Spleen (tissue), 11 donors: Measurements from ENCODE around the gene GJA9. TPM values are rescaled to one million over a fixed set of nuclear protein-coding genes. Genes with fewer than 3 reads are reported as not detected.

Experiments used
- DNase-seq: peaks from one replicate; pipeline ENCODE4 v3.0.0-alpha.2; 2020
- H3K27ac ChIP-seq, 8 donors: fragments of 200-600 bp; sonication (generic) in 7 of 8; 1 replicate in 4 of 8; 2 replicates in 4 of 8; pipeline versions ENCODE4 v1.5.0 to v1.8.0; 2016 to 2021; ENCODE audit warnings: inconsistent platforms in 4 of 8, mild to moderate bottlenecking in 4 of 8, moderate library complexity in 1 of 8
- H3K27me3 ChIP-seq, 7 donors: fragments of 200-600 bp; sonication (generic) in 6 of 7; replicated peaks in 1 of 7; 1 replicate in 4 of 7; 2 replicates in 3 of 7; pipeline versions ENCODE4 v1.5.0 to v1.8.0; 2016 to 2021; ENCODE audit warnings: inconsistent platforms in 3 of 7, mild to moderate bottlenecking in 1 of 7
- H3K36me3 ChIP-seq, 6 donors: fragments of 200-600 bp; sonication (generic) in 5 of 6; 1 replicate in 4 of 6; 2 replicates in 2 of 6; pipeline versions ENCODE4 v1.5.0 to v1.8.0; 2016 to 2021; ENCODE audit warnings: inconsistent platforms in 2 of 6
- H3K4me1 ChIP-seq, 6 donors: fragments of 200-600 bp; sonication (generic) in 5 of 6; 1 replicate in 3 of 6; 2 replicates in 3 of 6; pipeline versions ENCODE4 v1.5.0 to v1.8.0; 2016 to 2021; ENCODE audit warnings: inconsistent platforms in 3 of 6
- H3K4me3 ChIP-seq, 8 donors: fragments of 200-600 bp; sonication (generic) in 7 of 8; 1 replicate in 4 of 8; 2 replicates in 4 of 8; pipeline versions ENCODE4 v1.5.0 to v1.8.0; 2016 to 2021; ENCODE audit warnings: inconsistent platforms in 4 of 8, mild to moderate bottlenecking in 4 of 8, moderate library complexity in 2 of 8
- H3K9me3 ChIP-seq, 8 donors: fragments of 200-600 bp; sonication (generic) in 7 of 8; 1 replicate in 4 of 8; 2 replicates in 4 of 8; pipeline versions ENCODE4 v1.5.0 to v1.8.0; 2016 to 2021; ENCODE audit warnings: inconsistent platforms in 4 of 8
- CTCF ChIP-seq, 11 experiments: fragments of 200-600 bp in 7 of 11; fragments of 450-650 bp in 4 of 11; sonication (generic) in 4 of 11; IDR thresholded peaks in 8 of 11; conservative IDR thresholded peaks in 3 of 11; 1 replicate in 7 of 11; 2 replicates in 4 of 11; pipeline versions ENCODE4 v1.4.0 to v1.8.0; 2016 to 2021; ENCODE audit warnings: antibody characterized with exemption in 11 of 11, inconsistent platforms in 4 of 11, mild to moderate bottlenecking in 1 of 11
- POLR2A ChIP-seq, 3 donors: fragments of 450-650 bp; IDR thresholded peaks; one replicate each; pipeline ENCODE4 v1.5.1; 2017; ENCODE audit warnings: antibody characterized with exemption in 3 of 3, mild to moderate bottlenecking in 1 of 3
- POLR2AphosphoS5 ChIP-seq, 3 donors: sonication (generic); formaldehyde crosslinking; IDR thresholded peaks; one replicate each; pipeline ENCODE4 v1.5.1; 2017; ENCODE audit warnings: antibody characterized with exemption in 3 of 3
- WGBS, 5 donors: extraction: QIAGEN DNeasy Blood & Tissue Kit in 3 of 5; methylation state at CpG; one replicate each; pipeline versions ENCODE4 v1.1.5 to v1.1.7; 2013 to 2018; 5-methylcytosine and 5-hydroxymethylcytosine counted together
- intact Hi-C: fragments of 100-400 bp; cut with DNase I; formaldehyde crosslinking; loops from one replicate; pipeline ENCODE4 v1.15.0; 2023; ENCODE audit warnings: low total_unique reads
- polyA plus RNA-seq, 3 donors: library from polyadenylated mRNA; stranded (reverse); fragments of 200-250 nt; gene quantifications; one replicate each; pipeline ENCODE4 v1.2.1, GENCODE V29; 2013
- total RNA-seq, 7 donors: library from RNA; depleted of rRNA in 3 of 7; stranded (reverse); fragments of >200 nt in 3 of 7; fragmentation: NEBNext Ultra II Directional in 4 of 7; extraction: Animal tissue kit (Norgen Biotek cat#: 25700) in 4 of 7; gene quantifications; one replicate each; pipeline versions ENCODE4 v1.1.0 to v1.2.1, GENCODE V29; 2016 to 2021
- donor health status: healthy with polysubstance abuse.
- donor health status: DM: no; HTN: no; CAD: no; lungs with moderate emphysema.
- donor health status: DM: no; HTN: no; CAD: no.
- donor health status: Bipolar disorder and iron deficiency.
- donor health status: healthy.
- donor health status: DM: no; HTN: no; CAD: no.
- donor health status: DM: yes; HTN: yes; CAD: no.

Gene GJA9
- total and polyA plus RNA-seq, 10 donors: 0.06 TPM; not detected in 9

- H3K9me3 ChIP-seq: no peaks in the 10 kb centered on the region
- no peaks in the 10 kb centered on the region for H3K27me3 ChIP-seq
- 87 to 97% (median 94%) methylated on average over 2 of the region's 2 CpGs for WGBS, 5 donors
- intact Hi-C loops: loop anchor here (10.0 kb wide), 1 partner anchor 119 kb away; the partner anchor contains the start of gene AKIRIN1
- peaks cover 8 to 35% (median 21%) of the 10 kb centered on the region in 6 donors for H3K4me1 ChIP-seq
- no peaks in the 10 kb centered on the region for H3K36me3 ChIP-seq
- H3K4me3 ChIP-seq: no peak overlapping the region
- H3K27ac ChIP-seq: no peak overlapping the region
- no peak for TF ChIP-seq CTCF (IDR thresholded peaks at IDR 0.05 in 8 of 11, conservative IDR thresholded peaks at IDR 0.05 in 3 of 11)
- TF ChIP-seq POLR2AphosphoS5 (IDR thresholded peaks at IDR 0.05): no peak
- TF ChIP-seq POLR2A (IDR thresholded peaks at IDR 0.05): no peak
- DNase-seq: no peak
Observed at GRCh38 chr1:38875811-38876210, 5.6 kb downstream of the GJA9 start.

GRCh38 chr1:38873027-38873969 is 8.1 kb downstream of the GJA9 start, which contains the start of gene MYCBP:
TSS of gene MYCBP (minus strand) at chr1:38873348. CDS start at chr1:38873305, 43 bp downstream.
- DNase-seq: peak; percentile 99
- intact Hi-C loops: loop anchor here (10.0 kb wide), 1 partner anchor 122 kb away; the partner anchor contains the start of gene AKIRIN1
- Histone ChIP-seq H3K9me3 (no peaks in the 10 kb centered on the region), H3K4me1 (peaks cover 8 to 46% (median 24%) of the 10 kb centered on the region in 6 donors), H3K4me3 (peak within 1 kb of the TSS; percentile 85 to 99 (median 96)), H3K27ac (peak within 1 kb of the TSS; percentile 55 to 89 (median 82)), H3K36me3 (peaks cover 0 to 4% (median 0%) of the 10 kb centered on the region in 6 donors), H3K27me3 (no peaks in the 10 kb centered on the region)
- TF ChIP-seq CTCF (IDR thresholded peaks at IDR 0.05 in 8 of 11, conservative IDR thresholded peaks at IDR 0.05 in 3 of 11) (peak in 9 of 11 experiments; percentile 6 to 55 (median 28)), POLR2A (IDR thresholded peaks at IDR 0.05) (peak in 2 of 3 donors; percentile 24 to 59), POLR2AphosphoS5 (IDR thresholded peaks at IDR 0.05) (peak; percentile 87 to 91 (median 90))
- WGBS, 5 donors: 0 to 1% (median 0%) methylated on average over 34 to 69 of the region's 69 CpGs

- WGBS, 5 donors: 3 to 5% (median 4%) methylated on average over 21 to 25 of the region's 25 CpGs
- DNase-seq: no peak
Observed at GRCh38 chr1:38872401-38873026, 8.9 kb downstream of the GJA9 start.

More at GRCh38 chr1:38872401-38873026, 8.9 kb downstream of the GJA9 start:
- Histone ChIP-seq H3K9me3 (no peaks in the 10 kb centered on the region), H3K4me1 (peaks cover 11 to 53% (median 32%) of the 10 kb centered on the region in 6 donors), H3K27me3 (no peaks in the 10 kb centered on the region), H3K4me3 (peak overlapping the region; percentile 85 to 99 (median 96)), H3K36me3 (peaks cover 0 to 12% (median 0%) of the 10 kb centered on the region in 6 donors), H3K27ac (peak overlapping the region; percentile 55 to 89 (median 82))
- intact Hi-C loops: loop anchor here (10.0 kb wide), 1 partner anchor 122 kb away; the partner anchor contains the start of gene AKIRIN1
- TF ChIP-seq POLR2AphosphoS5 (IDR thresholded peaks at IDR 0.05) (no peak), POLR2A (IDR thresholded peaks at IDR 0.05) (no peak), CTCF (IDR thresholded peaks at IDR 0.05 in 8 of 11, conservative IDR thresholded peaks at IDR 0.05 in 3 of 11) (no peak)
